Stimulated activated CD4-positive, alpha-beta T cell treated with anti-CD3 and anti-CD28 coated beads, Interleukin-1b, Interleukin-23, amount 100 ng/mL, for 48 hours (primary cell): ENCODE results near the gene HTRA1.

Experiments
- DNase-seq: peaks from one replicate; pipeline ENCODE4 v3.0.0-alpha.2; 2020

The HTRA1 gene

GRCh38 chr10:122559228-122559627 is 97.9 kb downstream of the HTRA1 start:
- no peak for DNase-seq

- no peak for DNase-seq
Observed at GRCh38 chr10:122560279-122560804, 99.0 kb downstream of the HTRA1 start, which contains the start of gene DMBT1. DMBT1 (plus strand) TSS chr10:122560754; CDS start chr10:122560771, 17 bp downstream.

GRCh38 chr10:122561212-122561611 is 99.9 kb downstream of the HTRA1 start:
- no peak for DNase-seq

- DNase-seq: no peak
Observed at GRCh38 chr10:122561792-122562191, 100.4 kb downstream of the HTRA1 start.
